CD14-positive monocyte (primary cell): ENCODE measurements around the gene SRSF8. TPM values are rescaled to one million over a fixed set of nuclear protein-coding genes. Genes with fewer than 3 reads are reported as not detected.

Source experiments
- DNase-seq, 3 donors: peaks; one replicate each; pipeline ENCODE4 v3.0.0-alpha.2; 2011 to 2022
- H2AFZ ChIP-seq: 2 replicates; pipeline ENCODE4 v1.6.0; 2012; ENCODE audit warnings: mild to moderate bottlenecking, low read depth, low read length, inconsistent platforms; ENCODE audit not compliant: insufficient read depth, poor library complexity, severe bottlenecking
- H3K27ac ChIP-seq, 2 donors: 1 replicate in 1 of 2; 2 replicates in 1 of 2; pipeline ENCODE4 v1.5.1; 2012 to 2013; ENCODE audit warnings: low read length in 2 of 2, control low read depth in 1 of 2, inconsistent platforms in 1 of 2, low read depth in 1 of 2, mild to moderate bottlenecking in 1 of 2
- H3K27me3 ChIP-seq, 2 donors: one replicate each; pipeline versions ENCODE4 v1.6.0 to v1.6.1; 2011 to 2013; ENCODE audit warnings: low read length in 2 of 2; ENCODE audit not compliant: control insufficient read depth in 2 of 2, insufficient read depth in 2 of 2
- H3K36me3 ChIP-seq, 2 donors: replicated peaks in 1 of 2; 1 replicate in 1 of 2; 2 replicates in 1 of 2; pipeline versions ENCODE4 v1.5.1 to v1.6.1; 2012 to 2013; ENCODE audit warnings: low read length in 2 of 2, control low read depth in 1 of 2, inconsistent platforms in 1 of 2, mild to moderate bottlenecking in 1 of 2; ENCODE audit not compliant: insufficient read depth in 2 of 2, control insufficient read depth in 1 of 2
- H3K4me1 ChIP-seq, 2 donors: 1 replicate in 1 of 2; 2 replicates in 1 of 2; pipeline versions ENCODE4 v1.5.1 to v1.6.1; 2012 to 2013; ENCODE audit warnings: low read length in 2 of 2, control low read depth in 1 of 2, inconsistent platforms in 1 of 2, mild to moderate bottlenecking in 1 of 2, moderate library complexity in 1 of 2; ENCODE audit not compliant: insufficient read depth in 2 of 2, control insufficient read depth in 1 of 2
- H3K4me2 ChIP-seq: replicated peaks from 2 replicates; pipeline ENCODE3; 2012; ENCODE audit warnings: low read length, moderate library complexity, mild to moderate bottlenecking; ENCODE audit not compliant: poor library complexity, severe bottlenecking; ENCODE audit errors: extremely low read depth
- H3K4me3 ChIP-seq, 3 experiments: fragments of 200-600 bp in 1 of 3; sonication (generic) in 1 of 3; replicated peaks in 1 of 3; 1 replicate in 2 of 3; 2 replicates in 1 of 3; pipeline ENCODE4 v1.5.1; 2011 to 2013; ENCODE audit warnings: low read length in 3 of 3, mild to moderate bottlenecking in 3 of 3, control low read depth in 2 of 3, low read depth in 2 of 3, inconsistent platforms in 1 of 3, moderate library complexity in 1 of 3
- H3K79me2 ChIP-seq: 2 replicates; pipeline ENCODE4 v1.6.0; 2012; ENCODE audit warnings: mild to moderate bottlenecking, control low read depth, inconsistent platforms, low read length, moderate library complexity; ENCODE audit not compliant: insufficient read depth
- H3K9ac ChIP-seq: 2 replicates; pipeline ENCODE4 v1.6.0; 2017; ENCODE audit warnings: low read length, mild to moderate bottlenecking; ENCODE audit not compliant: insufficient read depth, poor library complexity, severe bottlenecking
- H3K9me3 ChIP-seq, 2 donors: replicated peaks in 1 of 2; 1 replicate in 1 of 2; 2 replicates in 1 of 2; pipeline versions ENCODE4 v1.5.1 to v1.6.1; 2012 to 2013; ENCODE audit warnings: low read length in 2 of 2, control low read depth in 1 of 2; ENCODE audit not compliant: control insufficient read depth in 1 of 2, insufficient read depth in 1 of 2
- H4K20me1 ChIP-seq: 2 replicates; pipeline ENCODE4 v1.6.0; 2012; ENCODE audit warnings: mild to moderate bottlenecking, low read length, control low read depth, moderate library complexity; ENCODE audit not compliant: insufficient read depth
- H3K27ac Mint-ChIP-seq, 7 donors: one replicate each; pipeline ENCODE4 v1.8.0; 2020; ENCODE audit warnings: mild to moderate bottlenecking in 7 of 7, mixed read lengths in 7 of 7, moderate library complexity in 6 of 7, inconsistent platforms in 2 of 7
- H3K27me3 Mint-ChIP-seq, 3 donors: one replicate each; pipeline ENCODE4 v1.8.0; 2021 to 2022; ENCODE audit warnings: low read depth in 3 of 3, mild to moderate bottlenecking in 3 of 3, mixed read lengths in 3 of 3, moderate library complexity in 3 of 3, inconsistent platforms in 1 of 3
- H3K36me3 Mint-ChIP-seq, 2 donors: one replicate each; pipeline ENCODE4 v1.8.0; 2020; ENCODE audit warnings: mixed read lengths in 2 of 2, inconsistent platforms in 1 of 2, mild to moderate bottlenecking in 1 of 2
- H3K4me1 Mint-ChIP-seq: one replicate; pipeline ENCODE4 v1.8.0; 2020; ENCODE audit warnings: mild to moderate bottlenecking, mixed read lengths
- H3K4me3 Mint-ChIP-seq, 2 donors: one replicate each; pipeline ENCODE4 v1.8.0; 2020; ENCODE audit warnings: mild to moderate bottlenecking in 2 of 2, mixed read lengths in 2 of 2, moderate library complexity in 1 of 2
- H3K9me3 Mint-ChIP-seq, 7 donors: one replicate each; pipeline ENCODE4 v1.8.0; 2020 to 2022; ENCODE audit warnings: mixed read lengths in 7 of 7, mild to moderate bottlenecking in 6 of 7, moderate library complexity in 6 of 7, inconsistent platforms in 2 of 7
- CTCF ChIP-seq: fragments of 200-600 bp; IDR thresholded peaks from one replicate; pipeline ENCODE4 v1.8.0; 2022; ENCODE audit warnings: antibody characterized with exemption, mild to moderate bottlenecking
- WGBS: methylation state at CpG from one replicate; pipeline ENCODE4 v1.1.5; 2013; ENCODE audit warnings: missing lambda C conversion rate; ENCODE audit not compliant: insufficient coverage; 5-methylcytosine and 5-hydroxymethylcytosine counted together
- intact Hi-C, 2 donors: fragments of 100-400 bp; cut with micrococcal nuclease; formaldehyde crosslinking; loops; one replicate each; pipeline versions ENCODE4 v1.15.0 to v1.15.1; 2023
- polyA plus RNA-seq, 3 donors: library from polyadenylated mRNA; depleted of rRNA in 1 of 3; unstranded in 2 of 3; stranded (reverse) in 1 of 3; fragments of 300-500 nt in 2 of 3; fragments of >200 nt in 1 of 3; fragmentation: Illumina TruSeq in 2 of 3; gene quantifications; 1 replicate in 2 of 3; 2 replicates in 1 of 3; pipeline ENCODE4 v1.2.3, GENCODE V29; 2012 to 2021

Gene SRSF8
- polyA plus RNA-seq, 3 donors, result 9.3 to 24.9 (median 24.4) TPM

GRCh38 chr11:95050595-95051202, 16.0 kb upstream of the SRSF8 start:
- no peak for DNase-seq
- no peak overlapping the region for H3K4me2 ChIP-seq
- no peak overlapping the region for H3K27ac ChIP-seq
- no peaks in the 10 kb centered on the region for H4K20me1 ChIP-seq
- no peaks in the 10 kb centered on the region for H3K4me1 Mint-ChIP-seq
- no peaks in the 10 kb centered on the region for H3K4me1 ChIP-seq
- peaks cover 0 to 2% of the 10 kb centered on the region in 2 donors for H3K27me3 ChIP-seq
- intact Hi-C loops, result no loop called here
- peaks cover 0 to 2% of the 10 kb centered on the region in 2 donors for H3K9me3 ChIP-seq
- H3K36me3 ChIP-seq, result no peaks in the 10 kb centered on the region
- no peak overlapping the region for H2AFZ ChIP-seq
- no peak overlapping the region for H3K9ac ChIP-seq
- H3K79me2 ChIP-seq, result no peaks in the 10 kb centered on the region
- no peak overlapping the region for H3K4me3 Mint-ChIP-seq
- peaks cover 2 to 4% (median 4%) of the 10 kb centered on the region in 3 donors for H3K27me3 Mint-ChIP-seq
- H3K36me3 Mint-ChIP-seq, result no peaks in the 10 kb centered on the region
- H3K27ac Mint-ChIP-seq, result no peak overlapping the region
- WGBS, result 80% methylated on average over 22 of the region's 22 CpGs
- TF ChIP-seq CTCF, result no peak
- H3K4me3 ChIP-seq, result no peak overlapping the region
- peaks cover 0 to 7% (median 0%) of the 10 kb centered on the region in 7 donors for H3K9me3 Mint-ChIP-seq

- Mint-ChIP-seq H3K4me3 (no peak overlapping the region), H3K27me3 (peaks cover 0 to 7% (median 2%) of the 10 kb centered on the region in 3 donors), H3K36me3 (no peaks in the 10 kb centered on the region), H3K9me3 (peaks cover 0 to 7% (median 0%) of the 10 kb centered on the region in 7 donors), H3K27ac (no peak overlapping the region), H3K4me1 (no peaks in the 10 kb centered on the region)
- Histone ChIP-seq H3K4me3 (no peak overlapping the region), H3K4me1 (no peaks in the 10 kb centered on the region), H2AFZ (no peak overlapping the region), H3K9me3 (peaks cover 0 to 2% of the 10 kb centered on the region in 2 donors), H4K20me1 (no peaks in the 10 kb centered on the region), H3K36me3 (no peaks in the 10 kb centered on the region), H3K27ac (no peak overlapping the region), H3K4me2 (no peak overlapping the region), H3K79me2 (no peaks in the 10 kb centered on the region), H3K27me3 (no peaks in the 10 kb centered on the region), H3K9ac (no peak overlapping the region)
- 100% methylated on average over 1 of the region's 2 CpGs for WGBS
- no peak for TF ChIP-seq CTCF
- DNase-seq, result no peak
- intact Hi-C loops, result no loop called here
Observed at GRCh38 chr11:95054356-95054755, 12.4 kb upstream of the SRSF8 start.
